Smooth muscle cell (in vitro differentiated cells): Measurements from ENCODE around the gene RCC2. TPM values are rescaled to one million over a fixed set of nuclear protein-coding genes. Genes with fewer than 3 reads are reported as not detected.
"Not testable (repeated sequence)": the region's sequence is repeated elsewhere in the genome, so short reads cannot be mapped to it uniquely, and the experiment has no call there.

Experiments used
- DNase-seq: peaks from one replicate; lab custom pipeline; 2025; ENCODE audit not compliant: unreplicated experiment; lab: John Stamatoyannopoulos, UW
- H2AFZ ChIP-seq: fragments of 200-600 bp; sonication (generic); 2 replicates; pipeline ENCODE4 v1.6.0; 2016; ENCODE audit warnings: antibody characterized with exemption, low read depth, mild to moderate bottlenecking
- H3F3A ChIP-seq: fragments of 200-600 bp; sonication (generic); 2 replicates; pipeline ENCODE4 v1.6.0; 2017; ENCODE audit warnings: antibody characterized with exemption, low read depth
- H3K27ac ChIP-seq: fragments of 200-600 bp; sonication (generic); 2 replicates; pipeline ENCODE4 v1.5.1; 2016; ENCODE audit warnings: low read depth, mild to moderate bottlenecking
- H3K27me3 ChIP-seq: fragments of 200-600 bp; sonication (generic); 2 replicates; pipeline ENCODE4 v1.6.1; 2016; ENCODE audit warnings: low read depth, mild to moderate bottlenecking
- H3K36me3 ChIP-seq: fragments of 200-600 bp; sonication (generic); 2 replicates; pipeline ENCODE4 v1.5.1; 2016; ENCODE audit warnings: low read depth
- H3K4me1 ChIP-seq: fragments of 200-600 bp; sonication (generic); 2 replicates; pipeline ENCODE4 v1.5.1; 2016; ENCODE audit warnings: low read depth
- H3K4me2 ChIP-seq: fragments of 200-600 bp; sonication (generic); 2 replicates; pipeline ENCODE4 v1.6.0; 2016; ENCODE audit warnings: mild to moderate bottlenecking
- H3K4me3 ChIP-seq: fragments of 200-600 bp; sonication (generic); 2 replicates; pipeline ENCODE4 v1.5.1; 2016; ENCODE audit warnings: mild to moderate bottlenecking
- H3K79me2 ChIP-seq: fragments of 200-600 bp; sonication (generic); 2 replicates; pipeline ENCODE4 v1.6.0; 2016; ENCODE audit warnings: low read depth, mild to moderate bottlenecking
- H3K9ac ChIP-seq: fragments of 200-600 bp; sonication (generic); 2 replicates; pipeline ENCODE4 v1.6.0; 2016; ENCODE audit warnings: low read depth
- H3K9me3 ChIP-seq: fragments of 200-600 bp; sonication (generic); replicated peaks from 2 replicates; pipeline ENCODE4 v1.5.1; 2016; ENCODE audit warnings: low read depth
- H4K20me1 ChIP-seq: fragments of 200-600 bp; sonication (generic); 2 replicates; pipeline ENCODE4 v1.6.0; 2016; ENCODE audit warnings: low read depth
- WGBS: methylation state at CpG from one replicate; pipeline ENCODE4 v1.1.7; 2016; ENCODE audit warnings: low lambda C conversion rate; 5-methylcytosine and 5-hydroxymethylcytosine counted together
- polyA plus RNA-seq: library from polyadenylated mRNA; unstranded; fragments of >200 nt; fragmentation: Nextera tagmentation; extraction: Ambion mirVana; gene quantifications from 2 replicates; pipeline ENCODE4 v1.2.1, GENCODE V29; 2016
- total RNA-seq: library from RNA; depleted of rRNA; stranded (reverse); fragments of >200 nt; gene quantifications from 2 replicates; pipeline ENCODE4 v1.2.3, GENCODE V29; 2014
- TF ChIP-seq, protein P1 (sequence below): fragments of 200-600 bp; sonication (generic); IDR thresholded peaks from 2 replicates; pipeline ENCODE4 v1.5.1; 2017; ENCODE audit warnings: borderline replicate concordance, mild to moderate bottlenecking, antibody characterized with exemption; ENCODE audit not compliant: insufficient read depth, poor library complexity, severe bottlenecking

RCC2 gene
- total and polyA plus RNA-seq, 2 experiments from 2014 or later: 28.0 to 44.5 TPM

DNA sequence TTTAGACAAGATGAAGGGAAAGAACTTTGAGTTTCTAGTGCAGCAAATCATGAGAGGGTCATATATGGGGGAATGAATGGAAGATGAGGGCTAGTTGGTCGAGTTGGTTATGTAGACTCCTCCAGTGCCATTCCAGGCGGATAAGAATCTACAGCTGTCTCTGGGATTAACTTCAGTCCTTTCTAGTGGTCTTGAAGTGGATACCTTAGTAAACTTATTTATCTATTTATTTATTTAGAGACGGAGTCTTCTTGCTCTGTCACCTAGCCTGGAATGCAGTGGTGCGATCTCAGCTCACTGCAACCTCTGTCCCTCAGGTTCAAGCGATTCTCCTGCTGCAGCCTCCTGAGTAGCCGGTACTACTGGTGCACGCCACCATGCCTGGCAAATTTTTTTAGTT is 41.4 kb upstream of the RCC2 start:
- Histone ChIP-seq H3K9ac (no peak overlapping the region), H3K27me3 (no peaks in the 10 kb centered on the region), H3K79me2 (no peaks in the 10 kb centered on the region), H3K4me3 (no peak overlapping the region), H4K20me1 (no peaks in the 10 kb centered on the region), H3K27ac (no peak overlapping the region), H3F3A (no peaks in the 10 kb centered on the region), H2AFZ (no peak overlapping the region), H3K36me3 (no peaks in the 10 kb centered on the region), H3K4me2 (no peak overlapping the region), H3K9me3 (no peaks in the 10 kb centered on the region), H3K4me1 (no peaks in the 10 kb centered on the region)
- TF ChIP-seq, protein P1, sequence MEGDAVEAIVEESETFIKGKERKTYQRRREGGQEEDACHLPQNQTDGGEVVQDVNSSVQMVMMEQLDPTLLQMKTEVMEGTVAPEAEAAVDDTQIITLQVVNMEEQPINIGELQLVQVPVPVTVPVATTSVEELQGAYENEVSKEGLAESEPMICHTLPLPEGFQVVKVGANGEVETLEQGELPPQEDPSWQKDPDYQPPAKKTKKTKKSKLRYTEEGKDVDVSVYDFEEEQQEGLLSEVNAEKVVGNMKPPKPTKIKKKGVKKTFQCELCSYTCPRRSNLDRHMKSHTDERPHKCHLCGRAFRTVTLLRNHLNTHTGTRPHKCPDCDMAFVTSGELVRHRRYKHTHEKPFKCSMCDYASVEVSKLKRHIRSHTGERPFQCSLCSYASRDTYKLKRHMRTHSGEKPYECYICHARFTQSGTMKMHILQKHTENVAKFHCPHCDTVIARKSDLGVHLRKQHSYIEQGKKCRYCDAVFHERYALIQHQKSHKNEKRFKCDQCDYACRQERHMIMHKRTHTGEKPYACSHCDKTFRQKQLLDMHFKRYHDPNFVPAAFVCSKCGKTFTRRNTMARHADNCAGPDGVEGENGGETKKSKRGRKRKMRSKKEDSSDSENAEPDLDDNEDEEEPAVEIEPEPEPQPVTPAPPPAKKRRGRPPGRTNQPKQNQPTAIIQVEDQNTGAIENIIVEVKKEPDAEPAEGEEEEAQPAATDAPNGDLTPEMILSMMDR: no peak
- DNase-seq: no peak
- WGBS: 86% methylated on average over 7 of the region's 7 CpGs

DNA sequence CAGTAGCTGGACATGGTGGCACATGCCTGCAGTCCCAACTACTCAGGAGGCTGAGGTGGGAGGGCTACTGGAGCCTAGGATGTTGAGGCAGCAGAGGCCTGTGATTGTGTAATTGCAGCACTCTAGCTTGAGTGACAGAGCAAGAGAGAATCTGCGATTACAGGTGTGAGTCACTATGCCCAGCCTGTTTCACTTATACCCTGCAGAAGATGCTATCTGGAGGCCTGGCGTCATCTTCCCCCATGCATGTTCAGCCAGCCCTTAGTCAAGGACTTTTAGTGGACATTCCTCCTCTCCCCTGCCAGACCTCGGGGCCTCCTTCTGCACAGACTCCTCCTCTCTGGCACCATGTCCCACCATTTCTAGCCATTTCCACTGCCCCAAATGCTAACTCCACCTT is 36.3 kb upstream of the RCC2 start:
- H3K79me2 ChIP-seq: no peaks in the 10 kb centered on the region
- no peaks in the 10 kb centered on the region for H4K20me1 ChIP-seq
- no peak overlapping the region for H3K27ac ChIP-seq
- no peaks in the 10 kb centered on the region for H3K4me1 ChIP-seq
- H3K27me3 ChIP-seq: peaks cover 3% of the 10 kb centered on the region
- no peak overlapping the region for H3K9ac ChIP-seq
- H2AFZ ChIP-seq: no peak overlapping the region
- H3K4me3 ChIP-seq: no peak overlapping the region
- no peak for DNase-seq
- WGBS: 52% methylated on average over 3 of the region's 3 CpGs
- H3F3A ChIP-seq: no peaks in the 10 kb centered on the region
- no peak overlapping the region for H3K4me2 ChIP-seq
- TF ChIP-seq, protein P1: no peak
- no peaks in the 10 kb centered on the region for H3K36me3 ChIP-seq
- H3K9me3 ChIP-seq: no peaks in the 10 kb centered on the region

DNA sequence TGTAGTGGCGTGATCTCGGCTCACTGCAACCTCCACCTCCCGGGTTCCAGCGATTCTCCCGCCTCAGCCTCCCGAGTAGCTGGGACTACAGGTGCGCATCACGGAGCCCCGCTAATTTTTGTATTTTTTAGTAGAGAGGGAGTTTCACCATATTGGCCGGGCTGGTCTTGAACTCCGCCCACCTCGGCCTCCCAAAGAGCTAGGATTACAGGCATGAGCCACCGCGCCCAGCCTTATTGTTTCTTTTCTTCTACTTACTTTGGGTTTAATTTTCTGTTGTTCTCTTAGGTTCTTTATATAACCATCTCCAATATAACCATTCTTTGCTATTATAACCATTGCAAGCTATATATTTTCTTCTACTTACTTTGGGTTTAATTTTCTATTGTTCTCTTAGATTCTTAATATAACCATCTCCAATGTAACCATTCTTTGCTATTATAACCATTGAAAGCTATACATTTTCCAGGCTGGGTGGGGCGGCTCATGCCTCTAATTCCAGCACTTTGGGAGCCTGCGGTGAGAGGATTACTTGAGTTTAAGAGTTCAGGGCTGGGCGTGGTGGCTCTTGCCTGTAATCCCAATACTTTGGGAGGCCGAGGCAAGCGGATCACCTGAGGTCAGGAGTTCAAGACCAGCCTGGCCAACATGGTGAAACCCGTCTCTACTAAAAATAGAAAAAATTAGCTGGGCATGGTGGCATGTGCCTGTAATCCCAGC is 35.5 kb upstream of the RCC2 start:
- not testable (repeated sequence) for H3K79me2 ChIP-seq, H4K20me1 ChIP-seq, H3K36me3 ChIP-seq, H3K4me2 ChIP-seq, H3K4me1 ChIP-seq, H3K27me3 ChIP-seq, DNase-seq, H3K9me3 ChIP-seq, H3F3A ChIP-seq, H2AFZ ChIP-seq, H3K27ac ChIP-seq, H3K4me3 ChIP-seq, H3K9ac ChIP-seq
- 89% methylated on average over 20 of the region's 20 CpGs for WGBS

DNA sequence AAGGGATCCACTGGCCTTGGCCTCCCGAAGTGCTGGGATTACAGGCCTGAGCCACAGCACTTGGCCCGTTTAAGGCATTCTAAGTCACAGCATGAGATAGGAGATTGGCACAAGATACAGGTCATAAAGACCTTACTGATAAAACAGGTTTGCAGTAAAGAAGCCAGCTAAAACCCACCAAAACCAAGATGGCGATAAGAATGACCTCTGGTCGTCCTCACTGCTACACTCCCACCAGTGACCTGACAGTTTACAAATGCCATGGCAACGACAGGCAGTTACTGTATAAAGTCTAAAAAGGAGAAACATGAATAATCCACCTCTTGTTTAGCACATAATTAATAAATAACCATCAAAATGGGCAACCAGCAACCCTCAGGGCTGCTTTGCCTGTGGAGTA is 33.3 kb upstream of the RCC2 start:
- no peaks in the 10 kb centered on the region for H3K4me1 ChIP-seq
- no peak overlapping the region for H3K4me3 ChIP-seq
- no peaks in the 10 kb centered on the region for H3F3A ChIP-seq
- H3K27me3 ChIP-seq: peaks cover 10% of the 10 kb centered on the region
- 69% methylated on average over 5 of the region's 5 CpGs for WGBS
- no peak overlapping the region for H2AFZ ChIP-seq
- TF ChIP-seq, protein P1: no peak
- no peaks in the 10 kb centered on the region for H4K20me1 ChIP-seq
- H3K9me3 ChIP-seq: no peaks in the 10 kb centered on the region
- no peaks in the 10 kb centered on the region for H3K36me3 ChIP-seq
- no peak overlapping the region for H3K4me2 ChIP-seq
- H3K27ac ChIP-seq: no peak overlapping the region
- H3K9ac ChIP-seq: no peak overlapping the region
- H3K79me2 ChIP-seq: no peaks in the 10 kb centered on the region
- no peak for DNase-seq
